Measurements from ENCODE around the gene HSPA6.
"Not testable (repeated sequence)": the region's sequence is repeated elsewhere in the genome, so short reads cannot be mapped to it uniquely, and the experiment has no call there.

Gene HSPA6

DNA sequence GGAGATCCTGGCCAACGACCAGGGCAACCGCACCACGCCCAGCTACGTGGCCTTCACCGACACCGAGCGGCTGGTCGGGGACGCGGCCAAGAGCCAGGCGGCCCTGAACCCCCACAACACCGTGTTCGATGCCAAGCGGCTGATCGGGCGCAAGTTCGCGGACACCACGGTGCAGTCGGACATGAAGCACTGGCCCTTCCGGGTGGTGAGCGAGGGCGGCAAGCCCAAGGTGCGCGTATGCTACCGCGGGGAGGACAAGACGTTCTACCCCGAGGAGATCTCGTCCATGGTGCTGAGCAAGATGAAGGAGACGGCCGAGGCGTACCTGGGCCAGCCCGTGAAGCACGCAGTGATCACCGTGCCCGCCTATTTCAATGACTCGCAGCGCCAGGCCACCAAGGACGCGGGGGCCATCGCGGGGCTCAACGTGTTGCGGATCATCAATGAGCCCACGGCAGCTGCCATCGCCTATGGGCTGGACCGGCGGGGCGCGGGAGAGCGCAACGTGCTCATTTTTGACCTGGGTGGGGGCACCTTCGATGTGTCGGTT lies 477 bp downstream of the HSPA6 start:
- H3K4me3 ChIP-seq (ENCODE audit: low read depth, low read length), result peak overlapping the region; percentile 52

DNA sequence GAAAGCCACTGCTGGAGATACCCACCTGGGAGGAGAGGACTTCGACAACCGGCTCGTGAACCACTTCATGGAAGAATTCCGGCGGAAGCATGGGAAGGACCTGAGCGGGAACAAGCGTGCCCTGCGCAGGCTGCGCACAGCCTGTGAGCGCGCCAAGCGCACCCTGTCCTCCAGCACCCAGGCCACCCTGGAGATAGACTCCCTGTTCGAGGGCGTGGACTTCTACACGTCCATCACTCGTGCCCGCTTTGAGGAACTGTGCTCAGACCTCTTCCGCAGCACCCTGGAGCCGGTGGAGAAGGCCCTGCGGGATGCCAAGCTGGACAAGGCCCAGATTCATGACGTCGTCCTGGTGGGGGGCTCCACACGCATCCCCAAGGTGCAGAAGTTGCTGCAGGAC lies 981 bp downstream of the HSPA6 start:
- not testable (repeated sequence) for H3K4me3 ChIP-seq (ENCODE audit: low read depth, low read length)

DNA sequence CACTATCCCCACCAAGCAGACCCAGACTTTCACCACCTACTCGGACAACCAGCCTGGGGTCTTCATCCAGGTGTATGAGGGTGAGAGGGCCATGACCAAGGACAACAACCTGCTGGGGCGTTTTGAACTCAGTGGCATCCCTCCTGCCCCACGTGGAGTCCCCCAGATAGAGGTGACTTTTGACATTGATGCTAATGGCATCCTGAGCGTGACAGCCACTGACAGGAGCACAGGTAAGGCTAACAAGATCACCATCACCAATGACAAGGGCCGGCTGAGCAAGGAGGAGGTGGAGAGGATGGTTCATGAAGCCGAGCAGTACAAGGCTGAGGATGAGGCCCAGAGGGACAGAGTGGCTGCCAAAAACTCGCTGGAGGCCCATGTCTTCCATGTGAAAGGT lies 1.6 kb downstream of the HSPA6 start:
- H3K4me3 ChIP-seq (ENCODE audit: low read depth, low read length), result not testable (repeated sequence)

DNA sequence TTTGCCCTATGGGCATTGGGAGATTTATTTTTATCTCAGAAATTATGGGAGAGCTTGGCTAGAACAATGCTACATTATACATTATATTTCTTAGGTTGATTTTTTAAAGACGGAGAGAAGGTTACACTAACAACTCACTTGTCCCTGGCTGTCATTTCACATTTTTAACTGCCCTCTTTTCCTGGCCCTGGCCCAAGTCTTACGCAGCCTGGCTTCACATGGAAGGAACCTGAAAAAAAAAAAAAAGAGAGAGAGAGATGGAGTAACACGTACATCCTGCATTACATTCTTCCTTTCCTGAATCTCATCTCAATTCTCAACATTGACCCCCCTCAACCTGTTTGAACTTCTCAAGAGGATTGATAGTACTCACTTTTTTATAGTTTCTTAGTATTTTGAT lies 4.2 kb downstream of the HSPA6 start:
- H3K4me3 ChIP-seq (ENCODE audit: low read depth, low read length), result not testable (repeated sequence)

DNA sequence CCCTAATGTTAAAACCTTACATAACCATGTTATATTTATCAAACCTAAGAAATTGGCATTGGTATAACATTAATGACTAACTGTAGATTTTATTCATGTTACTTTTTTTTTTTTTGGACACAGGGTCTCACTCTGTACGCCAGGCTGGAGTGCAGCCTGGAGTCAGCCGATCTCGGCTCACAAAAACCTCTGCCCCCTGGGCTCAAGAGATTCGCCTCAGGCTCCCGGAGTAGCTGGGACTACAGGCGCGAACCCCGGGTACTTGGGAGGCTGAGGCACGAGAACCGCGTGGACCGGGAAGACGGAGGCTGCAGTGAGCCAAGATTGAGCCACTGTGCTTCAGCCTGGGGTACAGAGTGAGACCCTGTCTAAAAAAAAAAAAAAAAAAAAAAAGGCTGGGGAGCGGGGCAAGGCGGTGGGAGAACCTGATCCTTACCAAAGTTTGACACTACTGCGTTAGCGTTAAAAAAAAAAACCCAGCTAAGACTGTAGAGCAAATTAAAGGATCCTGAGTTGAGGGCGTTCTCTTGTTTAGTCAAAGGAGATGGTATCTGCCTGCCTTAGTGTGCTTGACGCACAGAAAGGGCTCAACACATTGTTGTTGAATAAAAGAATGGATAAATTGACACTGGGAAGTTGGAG lies 5.2 kb downstream of the HSPA6 start:
- H3K4me3 ChIP-seq (ENCODE audit: low read depth, low read length), result not testable (repeated sequence)

GRCh38 chr1:161530158-161530557 lies 5.8 kb downstream of the HSPA6 start:
- H3K4me3 ChIP-seq (ENCODE audit: low read depth, low read length), result peak overlapping the region; percentile 79

GRCh38 chr1:161530671-161531641 lies 6.6 kb downstream of the HSPA6 start:
- H3K4me3 ChIP-seq (ENCODE audit: low read depth, low read length), result peak overlapping the region; percentile 79

DNA sequence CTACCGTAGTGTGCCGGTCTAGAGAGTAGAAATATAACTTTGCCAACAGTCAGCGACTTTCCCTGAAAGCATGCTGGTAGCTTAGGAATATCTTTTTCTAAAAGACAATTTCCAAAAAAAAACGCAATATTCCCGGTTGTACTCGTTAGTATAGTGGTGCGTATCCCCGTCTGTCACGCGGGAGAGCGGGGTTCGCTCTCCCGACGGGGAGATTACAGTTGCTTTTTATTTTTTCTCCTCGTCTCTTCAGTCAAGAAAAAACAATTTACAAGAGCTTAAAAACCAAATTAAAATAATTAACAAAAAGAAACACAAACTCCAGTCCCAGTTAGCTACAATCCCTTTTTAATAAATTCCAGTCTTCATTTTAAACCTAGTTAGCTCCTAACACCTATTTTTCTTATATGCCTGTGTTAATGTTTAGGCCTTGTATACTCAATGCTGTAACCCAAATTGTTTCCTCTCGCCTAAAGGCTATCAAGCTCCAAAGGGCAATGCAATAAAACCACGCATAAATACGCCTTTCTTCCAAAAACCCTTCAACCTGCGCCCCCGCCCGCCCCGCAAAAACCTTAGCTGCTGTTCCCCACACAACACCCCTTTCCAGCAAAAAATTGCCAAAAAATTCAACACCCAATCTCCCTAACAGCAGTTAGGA lies 7.8 kb downstream of the HSPA6 start:
- H3K4me3 ChIP-seq (ENCODE audit: low read depth, low read length), result no peak overlapping the region
- no peak for TF ChIP-seq CTCF (IDR thresholded peaks at IDR 0.05; ENCODE audit: borderline replicate concordance, insufficient read depth, low read depth, low read length)

- not testable (repeated sequence) for H3K4me3 ChIP-seq (ENCODE audit: low read depth, low read length)
Observed at GRCh38 chr1:161532644-161533567, 8.6 kb downstream of the HSPA6 start.

DNA sequence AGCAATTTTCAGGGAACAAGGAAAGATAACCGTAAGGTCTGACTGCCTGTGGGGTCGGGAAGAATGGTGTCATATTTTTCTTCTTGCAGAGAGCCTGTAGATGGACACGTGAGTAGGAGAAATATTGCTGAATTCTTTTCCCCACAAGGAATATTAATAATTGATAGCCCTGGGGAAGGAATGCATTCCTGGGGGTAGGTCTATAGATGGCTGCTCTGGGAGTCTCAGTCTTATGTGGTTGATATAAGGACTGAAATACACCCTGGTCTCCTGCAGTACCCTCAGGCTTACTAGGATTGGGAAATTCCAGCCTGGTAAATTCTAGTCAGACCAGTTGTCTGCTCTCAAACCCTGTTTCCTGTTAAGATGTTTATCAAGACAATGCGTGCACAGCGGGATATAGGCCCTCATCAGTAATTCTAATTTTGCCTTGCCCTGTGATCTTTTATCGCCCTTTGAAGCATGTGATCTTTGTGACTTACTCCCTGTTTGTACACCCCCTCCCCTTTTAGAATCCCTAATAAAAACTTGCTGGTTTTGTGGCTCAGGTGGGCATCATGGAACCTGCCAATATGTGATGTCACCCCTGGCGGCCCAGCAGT lies 12.8 kb downstream of the HSPA6 start:
- not testable (repeated sequence) for H3K4me3 ChIP-seq (ENCODE audit: low read depth, low read length)

DNA sequence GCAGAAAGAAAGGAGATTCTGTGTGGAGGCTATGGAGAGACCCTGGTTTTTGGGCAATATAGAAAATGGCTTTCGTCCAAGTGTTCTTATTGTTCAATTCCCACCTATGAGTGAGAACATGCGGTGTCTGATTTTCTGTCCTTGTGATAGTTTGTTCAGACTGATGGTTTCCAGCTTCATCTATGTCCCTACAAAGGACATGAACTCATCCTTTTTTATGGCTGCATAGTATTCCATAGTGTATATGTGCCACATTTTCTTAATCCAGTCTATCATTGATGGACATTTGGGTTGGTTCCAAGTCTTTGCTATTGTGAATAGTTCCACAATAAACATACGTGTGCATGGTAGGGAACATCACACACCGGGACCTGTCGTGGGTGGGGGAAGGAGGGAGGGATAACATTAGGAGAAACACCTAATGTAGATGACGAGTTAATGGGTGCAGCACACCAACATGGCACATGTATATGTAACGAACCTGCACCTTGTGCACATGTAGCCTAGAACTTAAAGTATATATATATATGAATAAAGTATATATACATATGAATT lies 14.7 kb downstream of the HSPA6 start:
- H3K4me3 ChIP-seq (ENCODE audit: low read depth, low read length), result not testable (repeated sequence)

DNA sequence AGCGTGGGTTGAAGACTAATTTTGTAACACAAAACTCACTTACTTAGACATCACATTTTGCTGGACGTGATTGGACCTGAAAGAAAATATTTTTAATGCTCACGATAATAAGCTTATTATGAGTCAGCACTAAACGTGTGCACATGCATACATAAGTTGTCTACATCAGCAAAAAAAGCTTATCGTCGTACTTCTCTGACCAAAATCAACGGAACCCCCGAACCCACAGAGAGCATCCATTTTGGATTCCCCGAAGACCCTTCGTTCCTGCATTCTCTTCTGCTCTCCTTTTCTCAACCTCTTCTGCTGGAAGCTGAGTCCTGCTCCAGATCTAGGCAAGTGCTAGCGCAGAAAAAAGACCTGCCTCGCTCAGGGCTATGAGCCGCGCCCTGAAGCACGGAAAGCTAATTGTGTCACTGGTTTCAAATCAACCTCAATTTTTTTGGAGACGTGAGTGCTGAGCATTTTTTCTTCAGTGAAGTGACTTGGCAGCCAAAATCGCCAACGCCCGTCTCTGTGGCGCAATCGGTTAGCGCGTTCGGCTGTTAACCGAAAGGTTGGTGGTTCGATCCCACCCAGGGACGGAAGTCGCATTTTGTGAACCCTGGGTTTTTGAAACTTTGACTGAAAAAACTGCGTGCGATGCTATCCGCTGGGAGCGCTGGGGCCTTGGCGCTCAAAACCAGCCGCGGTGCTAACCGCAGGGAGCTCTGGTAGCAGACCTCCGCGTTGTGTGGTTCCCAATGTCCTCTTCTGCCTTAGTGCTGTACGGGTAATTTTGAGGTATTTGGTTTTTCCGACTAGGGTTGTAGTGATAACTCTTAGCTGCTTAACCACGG lies 15.6 kb downstream of the HSPA6 start:
- peak overlapping the region; percentile 49 for H3K4me3 ChIP-seq (ENCODE audit: low read depth, low read length)

DNA sequence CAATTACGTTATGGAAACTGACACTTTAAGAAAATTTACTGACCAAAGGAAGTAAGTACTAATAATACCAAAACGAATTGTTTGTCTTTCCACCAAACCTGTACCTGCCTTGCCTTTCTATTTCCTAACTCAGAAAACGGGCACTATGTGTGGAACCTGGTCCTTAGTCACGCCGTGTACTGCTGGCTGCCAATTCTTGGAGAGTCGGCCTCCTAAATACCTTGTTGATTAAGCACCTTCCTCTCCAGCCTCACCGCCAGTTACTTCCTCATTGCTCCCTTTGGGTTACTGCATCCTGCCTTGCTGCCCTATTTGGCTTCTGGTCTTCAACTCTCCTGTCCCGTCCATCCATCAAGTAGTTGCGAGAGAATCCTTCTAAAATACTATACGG lies 16.2 kb downstream of the HSPA6 start:
- not testable (repeated sequence) for H3K4me3 ChIP-seq (ENCODE audit: low read depth, low read length)

GRCh38 chr1:161542091-161542559 lies 17.8 kb downstream of the HSPA6 start:
- not testable (repeated sequence) for H3K4me3 ChIP-seq (ENCODE audit: low read depth, low read length)

DNA sequence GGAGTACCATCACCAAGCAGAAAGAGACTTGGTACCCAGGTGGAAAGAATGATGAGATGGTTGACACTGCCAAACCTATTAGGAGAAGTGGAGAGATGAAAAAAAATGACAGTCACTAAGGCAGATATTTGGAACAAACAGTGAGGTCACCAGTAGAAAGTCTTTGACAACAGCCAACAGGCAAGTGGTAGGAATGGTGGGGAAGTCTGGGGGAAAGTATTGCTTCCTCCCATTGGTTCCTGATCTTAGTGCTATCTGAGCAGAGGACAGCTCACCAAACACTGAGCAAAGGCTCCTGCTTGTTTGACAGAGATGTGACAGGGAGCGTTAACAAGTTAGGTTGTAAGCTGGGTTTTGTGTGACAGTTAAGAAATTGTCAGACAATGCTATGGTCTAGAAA lies 18.8 kb downstream of the HSPA6 start:
- not testable (repeated sequence) for H3K4me3 ChIP-seq (ENCODE audit: low read depth, low read length)

GRCh38 chr1:161545005-161545731 lies 20.8 kb downstream of the HSPA6 start:
- H3K4me3 ChIP-seq (ENCODE audit: low read depth, low read length), result not testable (repeated sequence)
